ENCODE results near the gene SPOCK1.

The SPOCK1 gene

GRCh38 chr5:137129886-137130680, 369.0 kb downstream of the SPOCK1 start:
- Histone ChIP-seq H3K4me1 (ENCODE audit: low read depth, poor library complexity, severe bottlenecking) (no peaks in the 10 kb centered on the region), H3K79me2 (ENCODE audit: insufficient read depth, low read depth) (no peaks in the 10 kb centered on the region), H3K27ac (no peak overlapping the region), H3K36me3 (ENCODE audit: insufficient read depth) (no peaks in the 10 kb centered on the region), H3K27me3 (ENCODE audit: insufficient read depth, low read depth) (no peaks in the 10 kb centered on the region), H3K4me2 (no peak overlapping the region), H3K9ac (no peak overlapping the region), H3K4me3 (IDR thresholded peaks at IDR 0.05; ENCODE audit: insufficient read depth, low read depth, low read length) (no peak overlapping the region), H2AFZ (ENCODE audit: low read depth) (no peak overlapping the region), H4K20me1 (ENCODE audit: insufficient read depth) (no peaks in the 10 kb centered on the region)
- TF ChIP-seq CTCF (conservative IDR thresholded peaks at IDR 0.05; ENCODE audit: low read depth, low read length): no peak

GRCh38 chr5:137128012-137128411, 371.1 kb downstream of the SPOCK1 start:
- H3K4me1 ChIP-seq (ENCODE audit: low read depth, poor library complexity, severe bottlenecking): no peaks in the 10 kb centered on the region
- H3K4me3 ChIP-seq (IDR thresholded peaks at IDR 0.05; ENCODE audit: insufficient read depth, low read depth, low read length): no peak overlapping the region
- H3K4me2 ChIP-seq: no peak overlapping the region
- H2AFZ ChIP-seq (ENCODE audit: low read depth): no peak overlapping the region
- H3K27me3 ChIP-seq (ENCODE audit: insufficient read depth, low read depth): no peaks in the 10 kb centered on the region
- H3K79me2 ChIP-seq (ENCODE audit: insufficient read depth, low read depth): no peaks in the 10 kb centered on the region
- no peak for TF ChIP-seq CTCF (conservative IDR thresholded peaks at IDR 0.05; ENCODE audit: low read depth, low read length)
- H3K9ac ChIP-seq: no peak overlapping the region
- no peaks in the 10 kb centered on the region for H4K20me1 ChIP-seq (ENCODE audit: insufficient read depth)
- H3K27ac ChIP-seq: no peak overlapping the region
- no peaks in the 10 kb centered on the region for H3K36me3 ChIP-seq (ENCODE audit: insufficient read depth)

GRCh38 chr5:137126829-137127228, 372.3 kb downstream of the SPOCK1 start:
- no peak for TF ChIP-seq CTCF (conservative IDR thresholded peaks at IDR 0.05; ENCODE audit: low read depth, low read length)
- no peak overlapping the region for H3K9ac ChIP-seq
- H3K4me3 ChIP-seq (IDR thresholded peaks at IDR 0.05; ENCODE audit: insufficient read depth, low read depth, low read length): no peak overlapping the region
- H3K4me1 ChIP-seq (ENCODE audit: low read depth, poor library complexity, severe bottlenecking): no peaks in the 10 kb centered on the region
- no peaks in the 10 kb centered on the region for H4K20me1 ChIP-seq (ENCODE audit: insufficient read depth)
- no peak overlapping the region for H2AFZ ChIP-seq (ENCODE audit: low read depth)
- H3K4me2 ChIP-seq: no peak overlapping the region
- no peak overlapping the region for H3K27ac ChIP-seq
- no peaks in the 10 kb centered on the region for H3K27me3 ChIP-seq (ENCODE audit: insufficient read depth, low read depth)
- H3K36me3 ChIP-seq (ENCODE audit: insufficient read depth): no peaks in the 10 kb centered on the region
- H3K79me2 ChIP-seq (ENCODE audit: insufficient read depth, low read depth): no peaks in the 10 kb centered on the region

- Histone ChIP-seq H2AFZ (ENCODE audit: low read depth) (no peak overlapping the region), H3K4me1 (ENCODE audit: low read depth, poor library complexity, severe bottlenecking) (no peaks in the 10 kb centered on the region), H3K27me3 (ENCODE audit: insufficient read depth, low read depth) (no peaks in the 10 kb centered on the region), H4K20me1 (ENCODE audit: insufficient read depth) (no peaks in the 10 kb centered on the region), H3K27ac (no peak overlapping the region), H3K4me2 (no peak overlapping the region), H3K9ac (no peak overlapping the region), H3K79me2 (ENCODE audit: insufficient read depth, low read depth) (no peaks in the 10 kb centered on the region), H3K4me3 (IDR thresholded peaks at IDR 0.05; ENCODE audit: insufficient read depth, low read depth, low read length) (no peak overlapping the region), H3K36me3 (ENCODE audit: insufficient read depth) (no peaks in the 10 kb centered on the region)
- no peak for TF ChIP-seq CTCF (conservative IDR thresholded peaks at IDR 0.05; ENCODE audit: low read depth, low read length)
Observed at GRCh38 chr5:137122558-137122957, 376.6 kb downstream of the SPOCK1 start.
